GM23338 (cell line): Measurements from ENCODE around the gene EPHA4. TPM values are rescaled to one million over a fixed set of nuclear protein-coding genes. Genes with fewer than 3 reads are reported as not detected.

Experiments used
- ATAC-seq: fragments of 200-7000 bp; cut with Tn5 transposase; 3 replicates; pipeline ENCODE4 v1.9.1; 2020
- DNase-seq: peaks from one replicate; pipeline ENCODE4 v3.0.0-alpha.2; 2015; ENCODE audit warnings: low spot score
- H2AFZ ChIP-seq: fragments of 200-600 bp; sonication (generic); 2 replicates; pipeline ENCODE4 v1.8.0; 2016; ENCODE audit warnings: antibody characterized with exemption, mild to moderate bottlenecking, moderate library complexity
- H3F3A ChIP-seq: fragments of 200-600 bp; sonication (generic); replicated peaks from 2 replicates; pipeline ENCODE4 v1.8.0; 2017; ENCODE audit warnings: antibody characterized with exemption, mixed run types, low read depth
- H3K27ac ChIP-seq: fragments of 200-600 bp; sonication (generic); 2 replicates; pipeline ENCODE4 v1.6.1; 2016; ENCODE audit warnings: low read depth
- H3K27me3 ChIP-seq: fragments of 200-600 bp; sonication (generic); 2 replicates; pipeline ENCODE4 v1.8.0; 2016; ENCODE audit warnings: mild to moderate bottlenecking, mixed run types, moderate library complexity; ENCODE audit not compliant: insufficient read depth
- H3K36me3 ChIP-seq: fragments of 200-600 bp; sonication (generic); 2 replicates; pipeline ENCODE4 v1.8.0; 2016; ENCODE audit warnings: mild to moderate bottlenecking; ENCODE audit not compliant: insufficient read depth
- H3K4me1 ChIP-seq: fragments of 200-600 bp; sonication (generic); 2 replicates; pipeline ENCODE4 v1.8.0; 2016; ENCODE audit warnings: mild to moderate bottlenecking, moderate library complexity; ENCODE audit not compliant: insufficient read depth
- H3K4me2 ChIP-seq: fragments of 200-600 bp; sonication (generic); 2 replicates; pipeline ENCODE4 v1.7.1; 2017; ENCODE audit warnings: mixed run types
- H3K4me3 ChIP-seq: fragments of 200-600 bp; sonication (generic); 2 replicates; pipeline ENCODE4 v1.6.1; 2016; ENCODE audit warnings: mixed run types
- H3K79me2 ChIP-seq: fragments of 200-600 bp; sonication (generic); replicated peaks from 2 replicates; pipeline ENCODE4 v1.8.0; 2017; ENCODE audit warnings: mild to moderate bottlenecking; ENCODE audit not compliant: insufficient read depth
- H3K9me2 ChIP-seq: fragments of 200-600 bp; sonication (generic); 2 replicates; pipeline ENCODE4 v1.8.0; 2017; ENCODE audit not compliant: insufficient read depth
- H4K20me1 ChIP-seq: fragments of 200-600 bp; sonication (generic); replicated peaks from 2 replicates; pipeline ENCODE4 v1.8.0; 2017; ENCODE audit warnings: mild to moderate bottlenecking; ENCODE audit not compliant: insufficient read depth
- H3K27ac Mint-ChIP-seq: 2 replicates; pipeline ENCODE4 v1.8.0; 2020; ENCODE audit warnings: inconsistent platforms, mild to moderate bottlenecking, moderate library complexity, mixed read lengths
- H3K27me3 Mint-ChIP-seq: 3 replicates; pipeline ENCODE4 v1.8.0; 2022; ENCODE audit warnings: low read depth, mild to moderate bottlenecking, moderate library complexity, mixed read lengths, inconsistent platforms; ENCODE audit not compliant: insufficient read depth, poor library complexity
- H3K36me3 Mint-ChIP-seq: 3 replicates; pipeline ENCODE4 v1.8.0; 2021; ENCODE audit warnings: low read depth, mild to moderate bottlenecking, inconsistent platforms, moderate library complexity, mixed read lengths
- H3K4me1 Mint-ChIP-seq: 3 replicates; pipeline ENCODE4 v1.8.0; 2020; ENCODE audit warnings: mild to moderate bottlenecking, inconsistent platforms, mixed read lengths
- H3K4me3 Mint-ChIP-seq: 3 replicates; pipeline ENCODE4 v1.8.0; 2021; ENCODE audit warnings: moderate library complexity, mild to moderate bottlenecking, inconsistent platforms, mixed read lengths
- H3K9me3 Mint-ChIP-seq: 3 replicates; pipeline ENCODE4 v1.8.0; 2020; ENCODE audit warnings: moderate library complexity, mild to moderate bottlenecking, inconsistent platforms, mixed read lengths
- CREB1 ChIP-seq: fragments of 250-450 bp; sonication (Bioruptor Pico); IDR thresholded peaks from 2 replicates; pipeline ENCODE4 v1.5.0; 2020; ENCODE audit warnings: low read depth, mild to moderate bottlenecking, moderate library complexity
- ETS1 ChIP-seq: IDR thresholded peaks from 2 replicates; pipeline ENCODE4 v1.6.1; 2016; ENCODE audit warnings: antibody characterized with exemption
- EZH2 ChIP-seq: fragments of 200-600 bp; sonication (generic); IDR thresholded peaks from one replicate; pipeline ENCODE4 v1.8.0; 2017; ENCODE audit warnings: antibody characterized with exemption, mild to moderate bottlenecking, low read depth; ENCODE audit not compliant: unreplicated experiment
- EZH2phosphoT487 ChIP-seq: fragments of 200-600 bp; sonication (generic); IDR thresholded peaks from one replicate; pipeline ENCODE4 v1.8.1; 2018; ENCODE audit warnings: antibody characterized with exemption; ENCODE audit not compliant: unreplicated experiment
- JUNB ChIP-seq: IDR thresholded peaks from one replicate; pipeline ENCODE4 v1.6.1; 2016; ENCODE audit warnings: antibody characterized with exemption; ENCODE audit not compliant: unreplicated experiment
- NANOG ChIP-seq: IDR thresholded peaks from 2 replicates; pipeline ENCODE4 v1.6.1; 2016; ENCODE audit warnings: antibody characterized with exemption, borderline replicate concordance
- POLR2AphosphoS5 ChIP-seq: IDR thresholded peaks from 2 replicates; pipeline ENCODE4 v1.6.1; 2016; ENCODE audit warnings: antibody characterized with exemption, low read depth
- REST ChIP-seq: IDR thresholded peaks from one replicate; pipeline ENCODE4 v1.6.1; 2018; ENCODE audit warnings: antibody characterized with exemption; ENCODE audit not compliant: unreplicated experiment
- ZNF114 ChIP-seq: fragments of 250-450 bp; sonication (Bioruptor Pico); IDR thresholded peaks from 2 replicates; pipeline ENCODE4 v1.5.0; 2020; ENCODE audit warnings: mild to moderate bottlenecking, moderate library complexity
- ZNF331 ChIP-seq: fragments of 250-450 bp; sonication (Bioruptor Pico); IDR thresholded peaks from 2 replicates; pipeline ENCODE4 v1.5.0; 2020; ENCODE audit warnings: low read depth, mild to moderate bottlenecking, moderate library complexity
- ZNF462 ChIP-seq: fragments of 250-450 bp; sonication (Bioruptor Pico); IDR thresholded peaks from 2 replicates; pipeline ENCODE4 v1.5.0; 2020; ENCODE audit warnings: mild to moderate bottlenecking, moderate library complexity
- polyA plus RNA-seq: library from polyadenylated mRNA; unstranded; fragments of >200 nt; fragmentation: Nextera tagmentation; extraction: Ambion mirVana; gene quantifications from 2 replicates; pipeline ENCODE4 v1.2.1, GENCODE V29; 2016
- total RNA-seq: library from RNA; depleted of rRNA; stranded (reverse); fragments of >200 nt; shearing (Covaris generic); gene quantifications from 2 replicates; pipeline ENCODE4 v1.2.3, GENCODE V29; 2014

Gene EPHA4
- total and polyA plus RNA-seq, 2 experiments from 2014 or later = 4.1 to 6.2 TPM

GRCh38 chr2:221606424-221606823, 34.3 kb upstream of the EPHA4 start:
- DNase-seq = peak; percentile 72
- no peaks in the 10 kb centered on the region for H4K20me1 ChIP-seq
- no peaks in the 10 kb centered on the region for H3K27me3 ChIP-seq
- no peak overlapping the region for H2AFZ ChIP-seq
- Mint-ChIP-seq H3K36me3 (no peaks in the 10 kb centered on the region), H3K9me3 (no peaks in the 10 kb centered on the region), H3K27me3 (no peaks in the 10 kb centered on the region), H3K4me3 (no peak overlapping the region), H3K4me1 (peaks cover 40% of the 10 kb centered on the region), H3K27ac (0 out of 2 replicates have a peak overlapping the region, but pooled peaks have one; percentile 42)
- TF ChIP-seq EZH2phosphoT487 = no peak
- H3K4me3 ChIP-seq = no peak overlapping the region
- no peaks in the 10 kb centered on the region for H3K79me2 ChIP-seq
- peaks cover 34% of the 10 kb centered on the region for H3K4me1 ChIP-seq
- peak; percentile 76 for ATAC-seq
- no peak overlapping the region for H3K4me2 ChIP-seq
- no peaks in the 10 kb centered on the region for H3K9me2 ChIP-seq
- no peaks in the 10 kb centered on the region for H3F3A ChIP-seq
- no peak overlapping the region for H3K27ac ChIP-seq
- no peaks in the 10 kb centered on the region for H3K36me3 ChIP-seq

GRCh38 chr2:221605751-221606240, 33.7 kb upstream of the EPHA4 start:
- no peaks in the 10 kb centered on the region for H3K79me2 ChIP-seq
- H3K9me2 ChIP-seq = no peaks in the 10 kb centered on the region
- no peaks in the 10 kb centered on the region for H4K20me1 ChIP-seq
- ATAC-seq (no peak), DNase-seq (no peak)
- Mint-ChIP-seq H3K9me3 (no peaks in the 10 kb centered on the region), H3K36me3 (no peaks in the 10 kb centered on the region), H3K27me3 (no peaks in the 10 kb centered on the region), H3K4me1 (peaks cover 42% of the 10 kb centered on the region), H3K27ac (no peak overlapping the region), H3K4me3 (no peak overlapping the region)
- no peak overlapping the region for H3K4me2 ChIP-seq
- no peaks in the 10 kb centered on the region for H3K27me3 ChIP-seq
- no peaks in the 10 kb centered on the region for H3K36me3 ChIP-seq
- no peak overlapping the region for H3K27ac ChIP-seq
- TF ChIP-seq CREB1 (no peak), REST (no peak), NANOG (no peak), EZH2 (no peak), JUNB (no peak), ZNF114 (CRISPR knock-in tag) (no peak), ZNF462 (CRISPR knock-in tag) (no peak), ETS1 (no peak), ZNF331 (CRISPR knock-in tag) (no peak), POLR2AphosphoS5 (no peak)
- no peaks in the 10 kb centered on the region for H3F3A ChIP-seq
- H3K4me1 ChIP-seq = peaks cover 37% of the 10 kb centered on the region
- H2AFZ ChIP-seq = no peak overlapping the region
- no peak overlapping the region for H3K4me3 ChIP-seq
